Astrocyte (in vitro differentiated cells and primary cell): ENCODE results near the gene ZNF778. TPM values are rescaled to one million over a fixed set of nuclear protein-coding genes. Genes with fewer than 3 reads are reported as not detected.
"Not testable (repeated sequence)": the region's sequence is repeated elsewhere in the genome, so short reads cannot be mapped to it uniquely, and the experiment has no call there.

Experiments
- DNase-seq: peaks from one replicate; pipeline ENCODE4 v3.0.0-alpha.2; 2010; ENCODE audit warnings: low read depth
- FAIRE-seq: peaks from 2 replicates; lab custom pipeline; 2011; peaks lifted over from hg19 to GRCh38; lab: Jason Lieb, UNC
- H2AFZ ChIP-seq: 2 replicates; pipeline ENCODE4 v1.6.0; 2012; ENCODE audit warnings: low read depth, low read length, inconsistent platforms
- H3K27ac ChIP-seq: 2 replicates; pipeline ENCODE4 v1.5.1; 2011; ENCODE audit warnings: low read depth, low read length, inconsistent platforms
- H3K27me3 ChIP-seq: 2 replicates; pipeline ENCODE4 v1.6.0; 2011; ENCODE audit warnings: low read length, inconsistent platforms; ENCODE audit not compliant: insufficient read depth
- H3K36me3 ChIP-seq: 2 replicates; pipeline ENCODE4 v1.5.1; 2011; ENCODE audit warnings: low read length, inconsistent platforms; ENCODE audit not compliant: insufficient read depth
- H3K4me1 ChIP-seq: 2 replicates; pipeline ENCODE4 v1.5.1; 2011; ENCODE audit warnings: low read length, inconsistent platforms; ENCODE audit not compliant: insufficient read depth
- H3K4me2 ChIP-seq: 2 replicates; pipeline ENCODE4 v1.6.0; 2012; ENCODE audit warnings: low read length, inconsistent platforms
- H3K4me3 ChIP-seq: 2 replicates; pipeline ENCODE4 v1.5.1; 2011; ENCODE audit warnings: low read depth, mild to moderate bottlenecking, low read length, inconsistent platforms; ENCODE audit not compliant: insufficient read depth
- H3K79me2 ChIP-seq: 2 replicates; pipeline ENCODE4 v1.6.0; 2012; ENCODE audit warnings: mild to moderate bottlenecking, low read length, inconsistent platforms; ENCODE audit not compliant: insufficient read depth
- H3K9ac ChIP-seq: 2 replicates; pipeline ENCODE4 v1.6.0; 2012; ENCODE audit warnings: mild to moderate bottlenecking, low read length, inconsistent platforms
- H3K9me3 ChIP-seq: 2 replicates; pipeline ENCODE4 v1.5.1; 2012; ENCODE audit warnings: low read depth, mild to moderate bottlenecking, low read length, inconsistent platforms; ENCODE audit not compliant: insufficient read depth
- H4K20me1 ChIP-seq: 2 replicates; pipeline ENCODE4 v1.6.0; 2012; ENCODE audit warnings: low read length, inconsistent platforms; ENCODE audit not compliant: insufficient read depth
- H3K27ac Mint-ChIP-seq: one replicate; pipeline ENCODE4 v1.8.0; 2021; ENCODE audit warnings: mild to moderate bottlenecking, mixed read lengths; ENCODE audit not compliant: unreplicated experiment
- H3K27me3 Mint-ChIP-seq: one replicate; pipeline ENCODE4 v1.8.0; 2021; ENCODE audit warnings: low read depth, mixed read lengths; ENCODE audit not compliant: unreplicated experiment
- H3K36me3 Mint-ChIP-seq: one replicate; pipeline ENCODE4 v1.8.0; 2021; ENCODE audit warnings: low read depth, mixed read lengths; ENCODE audit not compliant: unreplicated experiment
- H3K4me1 Mint-ChIP-seq: one replicate; pipeline ENCODE4 v1.8.0; 2021; ENCODE audit warnings: low read depth, mixed read lengths; ENCODE audit not compliant: unreplicated experiment
- H3K4me3 Mint-ChIP-seq: one replicate; pipeline ENCODE4 v1.8.0; 2021; ENCODE audit warnings: mild to moderate bottlenecking, moderate library complexity, mixed read lengths; ENCODE audit not compliant: unreplicated experiment
- H3K9me3 Mint-ChIP-seq: one replicate; pipeline ENCODE4 v1.8.0; 2021; ENCODE audit warnings: mild to moderate bottlenecking, mixed read lengths; ENCODE audit not compliant: unreplicated experiment
- EZH2 ChIP-seq: IDR thresholded peaks from 2 replicates; pipeline ENCODE4 v1.6.1; 2012; ENCODE audit warnings: mild to moderate bottlenecking, low read length, inconsistent platforms; ENCODE audit not compliant: insufficient read depth
- total RNA-seq: library from RNA; stranded (reverse); gene quantifications from 2 replicates; pipeline ENCODE4 v1.2.1, GENCODE V29; 2021
- TF ChIP-seq, protein P1 (sequence below): IDR thresholded peaks from 2 replicates; pipeline ENCODE4 v1.5.1; 2011; ENCODE audit warnings: low read depth, mild to moderate bottlenecking, inconsistent platforms, low read length, moderate library complexity; ENCODE audit not compliant: insufficient read depth

ZNF778 gene
- total RNA-seq, 1 donor from 2014 or later, result 15.5 TPM

DNA sequence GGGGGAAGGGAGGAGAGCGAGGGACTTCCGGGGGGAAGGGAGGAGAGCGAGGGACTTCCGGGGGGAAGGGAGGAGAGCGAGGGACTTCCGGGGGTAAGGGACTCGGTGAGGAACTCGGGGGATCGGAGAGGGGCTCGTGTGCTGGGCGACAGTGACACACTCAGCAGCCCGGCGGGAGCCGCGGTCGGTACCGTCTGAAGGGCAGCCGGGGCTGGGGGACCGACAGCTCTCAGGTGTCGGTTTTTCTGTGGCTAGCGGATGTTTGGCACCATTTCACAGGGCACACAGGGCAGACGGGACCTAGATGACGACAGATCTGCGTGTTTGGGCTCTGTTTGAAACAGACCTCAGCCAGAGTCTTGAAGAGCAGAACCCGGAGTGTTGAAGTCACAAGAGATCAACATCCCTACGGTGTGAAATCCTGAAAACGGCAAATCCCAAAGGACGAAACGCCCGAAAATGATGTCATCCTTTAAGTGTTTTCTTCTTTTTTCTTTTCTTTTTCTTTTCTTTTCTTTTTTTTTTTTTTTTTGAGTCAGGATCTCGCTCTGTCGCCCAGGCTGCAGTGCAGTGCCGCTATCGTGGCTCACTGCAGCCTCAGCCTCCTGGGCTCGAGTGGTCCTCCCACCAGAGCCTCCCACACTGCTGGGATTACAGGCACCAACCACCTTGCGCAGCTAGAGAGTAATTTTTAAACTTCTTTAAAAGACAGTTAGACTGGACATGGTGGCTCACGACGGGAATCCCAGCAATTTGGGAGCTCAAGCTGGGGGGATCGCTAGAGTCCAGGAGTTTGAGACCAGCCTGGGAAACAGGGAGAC, 23.9 kb downstream of the ZNF778 start:
- H3K27me3 ChIP-seq, result no peaks in the 10 kb centered on the region
- H3K9me3 ChIP-seq, result no peaks in the 10 kb centered on the region
- peaks cover 8% of the 10 kb centered on the region for H3K79me2 ChIP-seq
- peak overlapping the region; percentile 93 for H3K4me3 ChIP-seq
- no peaks in the 10 kb centered on the region for H3K36me3 ChIP-seq
- peak overlapping the region; percentile 88 for H3K4me2 ChIP-seq
- FAIRE-seq, result no peak
- Mint-ChIP-seq H3K4me3 (peak overlapping the region; percentile 95), H3K9me3 (peaks cover 4% of the 10 kb centered on the region), H3K27me3 (no peaks in the 10 kb centered on the region), H3K36me3 (peaks cover 2% of the 10 kb centered on the region), H3K4me1 (no peaks in the 10 kb centered on the region), H3K27ac (peak overlapping the region; percentile 99)
- H3K27ac ChIP-seq, result peak overlapping the region; percentile 94
- peak; percentile 72 for DNase-seq
- no peak for TF ChIP-seq EZH2
- TF ChIP-seq, protein P1, sequence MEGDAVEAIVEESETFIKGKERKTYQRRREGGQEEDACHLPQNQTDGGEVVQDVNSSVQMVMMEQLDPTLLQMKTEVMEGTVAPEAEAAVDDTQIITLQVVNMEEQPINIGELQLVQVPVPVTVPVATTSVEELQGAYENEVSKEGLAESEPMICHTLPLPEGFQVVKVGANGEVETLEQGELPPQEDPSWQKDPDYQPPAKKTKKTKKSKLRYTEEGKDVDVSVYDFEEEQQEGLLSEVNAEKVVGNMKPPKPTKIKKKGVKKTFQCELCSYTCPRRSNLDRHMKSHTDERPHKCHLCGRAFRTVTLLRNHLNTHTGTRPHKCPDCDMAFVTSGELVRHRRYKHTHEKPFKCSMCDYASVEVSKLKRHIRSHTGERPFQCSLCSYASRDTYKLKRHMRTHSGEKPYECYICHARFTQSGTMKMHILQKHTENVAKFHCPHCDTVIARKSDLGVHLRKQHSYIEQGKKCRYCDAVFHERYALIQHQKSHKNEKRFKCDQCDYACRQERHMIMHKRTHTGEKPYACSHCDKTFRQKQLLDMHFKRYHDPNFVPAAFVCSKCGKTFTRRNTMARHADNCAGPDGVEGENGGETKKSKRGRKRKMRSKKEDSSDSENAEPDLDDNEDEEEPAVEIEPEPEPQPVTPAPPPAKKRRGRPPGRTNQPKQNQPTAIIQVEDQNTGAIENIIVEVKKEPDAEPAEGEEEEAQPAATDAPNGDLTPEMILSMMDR, result no peak
- peaks cover 4% of the 10 kb centered on the region for H3K4me1 ChIP-seq
- no peaks in the 10 kb centered on the region for H4K20me1 ChIP-seq
- peak overlapping the region; percentile 84 for H2AFZ ChIP-seq
- H3K9ac ChIP-seq, result peak overlapping the region; percentile 96

- Histone ChIP-seq H3K27ac (no peak overlapping the region), H3K27me3 (no peaks in the 10 kb centered on the region), H3K9me3 (no peaks in the 10 kb centered on the region), H3K4me2 (no peak overlapping the region), H3K9ac (no peak overlapping the region), H4K20me1 (no peaks in the 10 kb centered on the region), H3K79me2 (peaks cover 8% of the 10 kb centered on the region), H3K4me1 (peaks cover 8% of the 10 kb centered on the region), H3K36me3 (no peaks in the 10 kb centered on the region), H3K4me3 (no peak overlapping the region), H2AFZ (no peak overlapping the region)
- Mint-ChIP-seq H3K27me3 (no peaks in the 10 kb centered on the region), H3K36me3 (no peaks in the 10 kb centered on the region), H3K27ac (no peak overlapping the region), H3K9me3 (peaks cover 4% of the 10 kb centered on the region), H3K4me1 (no peaks in the 10 kb centered on the region), H3K4me3 (peak overlapping the region; percentile 57)
- no peak for FAIRE-seq
- no peak for DNase-seq
- TF ChIP-seq, protein P1, result no peak
- TF ChIP-seq EZH2, result no peak
Observed at GRCh38 chr16:89242795-89243200, 25.3 kb downstream of the ZNF778 start.

GRCh38 chr16:89243664-89244063, 26.2 kb downstream of the ZNF778 start:
- Mint-ChIP-seq H3K9me3 (peaks cover 4% of the 10 kb centered on the region), H3K27ac (no peak overlapping the region), H3K4me3 (no peak overlapping the region), H3K36me3 (no peaks in the 10 kb centered on the region), H3K4me1 (no peaks in the 10 kb centered on the region), H3K27me3 (no peaks in the 10 kb centered on the region)
- Histone ChIP-seq H3K27me3 (no peaks in the 10 kb centered on the region), H3K9ac (no peak overlapping the region), H3K36me3 (no peaks in the 10 kb centered on the region), H2AFZ (no peak overlapping the region), H3K9me3 (peaks cover 3% of the 10 kb centered on the region), H3K4me1 (peaks cover 8% of the 10 kb centered on the region), H3K4me3 (no peak overlapping the region), H3K4me2 (no peak overlapping the region), H3K27ac (no peak overlapping the region), H3K79me2 (peaks cover 8% of the 10 kb centered on the region), H4K20me1 (no peaks in the 10 kb centered on the region)
- DNase-seq (no peak), FAIRE-seq (no peak)
- TF ChIP-seq, protein P1, result no peak
- TF ChIP-seq EZH2, result no peak

DNA sequence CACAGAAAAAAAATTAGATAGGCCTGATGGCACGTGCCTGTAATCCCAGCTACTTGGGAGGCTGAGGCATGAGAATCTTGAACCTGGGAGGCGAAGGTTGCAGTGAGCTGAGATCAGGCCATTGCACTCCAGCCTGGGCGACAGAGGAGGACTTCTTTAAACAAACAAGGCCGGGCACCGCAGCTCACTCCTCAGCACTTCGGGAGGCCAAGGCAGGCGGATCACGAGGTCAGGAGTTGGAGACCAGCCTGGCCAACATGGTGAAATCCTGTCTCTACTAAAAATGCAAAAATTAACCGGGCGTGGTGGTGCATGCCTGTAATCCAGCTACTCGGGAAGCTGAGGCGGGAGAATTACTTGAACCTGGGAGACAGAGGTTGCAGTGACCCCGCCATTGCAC, 26.8 kb downstream of the ZNF778 start:
- H3K4me2 ChIP-seq, H3K27me3 Mint-ChIP-seq: not testable (repeated sequence)

More for the DNA sequence above, 26.8 kb downstream of the ZNF778 start:
- not testable (repeated sequence) for FAIRE-seq, H2AFZ ChIP-seq, H3K9me3 Mint-ChIP-seq, H3K79me2 ChIP-seq, H3K4me1 ChIP-seq, H4K20me1 ChIP-seq, H3K27ac ChIP-seq, H3K36me3 Mint-ChIP-seq, H3K27me3 ChIP-seq, H3K9me3 ChIP-seq, H3K4me3 ChIP-seq, DNase-seq, H3K4me3 Mint-ChIP-seq, H3K36me3 ChIP-seq, H3K4me1 Mint-ChIP-seq, H3K9ac ChIP-seq, H3K27ac Mint-ChIP-seq
